Activated B cell treated with CpG ODN at 0.5 μM for 24 hours (primary cell): ENCODE data around the gene ZNF248. TPM values are rescaled to one million over a fixed set of nuclear protein-coding genes. Genes with fewer than 3 reads are reported as not detected.

Experiments
- ATAC-seq: fragments of 200-7000 bp; cut with Tn5 transposase; one replicate; pipeline ENCODE4 v1.10.0; 2021; ENCODE audit warnings: low read depth, mild to moderate bottlenecking, moderate library complexity
- CTCF ChIA-PET: fragments of 350-600 bp; sonication (Branson Sonifier 250); formaldehyde crosslinking; loops from one replicate; lab custom pipeline; 2021; ENCODE audit warnings: antibody characterized with exemption; lab: Charles Lee
- POLR2A ChIA-PET: fragments of 350-600 bp; sonication (Branson Sonifier 250); formaldehyde crosslinking; loops from one replicate; lab custom pipeline; 2021; ENCODE audit warnings: antibody characterized with exemption; lab: Charles Lee
- DNase-seq: peaks from one replicate; pipeline ENCODE4 v3.0.0; 2022
- H3K27ac Mint-ChIP-seq: one replicate; pipeline ENCODE4 v1.8.0; 2020; ENCODE audit warnings: mixed read lengths
- H3K27me3 Mint-ChIP-seq: one replicate; pipeline ENCODE4 v1.8.0; 2021; ENCODE audit warnings: mixed read lengths
- H3K36me3 Mint-ChIP-seq: one replicate; pipeline ENCODE4 v1.8.0; 2021; ENCODE audit warnings: low read depth, mixed read lengths
- H3K4me1 Mint-ChIP-seq: one replicate; pipeline ENCODE4 v1.8.0; 2021; ENCODE audit warnings: mixed read lengths
- H3K4me3 Mint-ChIP-seq: one replicate; pipeline ENCODE4 v1.8.0; 2020; ENCODE audit warnings: mild to moderate bottlenecking, mixed read lengths
- H3K9me3 Mint-ChIP-seq: one replicate; pipeline ENCODE4 v1.8.0; 2020; ENCODE audit warnings: mixed read lengths
- intact Hi-C: fragments of 100-400 bp; cut with micrococcal nuclease; formaldehyde crosslinking; loops from one replicate; pipeline ENCODE4 v1.15.1; 2024
- total RNA-seq: library from RNA; stranded (reverse); gene quantifications from 2 replicates; pipeline ENCODE4 v1.2.3, GENCODE V29; 2022
- TF ChIP-seq, protein P1 (sequence below): fragments of 200-600 bp; IDR thresholded peaks from one replicate; pipeline ENCODE4 v1.8.0; 2022; ENCODE audit warnings: antibody characterized with exemption, mild to moderate bottlenecking

Gene ZNF248
- total RNA-seq, 1 donor from 2014 or later = 12.1 TPM

DNA sequence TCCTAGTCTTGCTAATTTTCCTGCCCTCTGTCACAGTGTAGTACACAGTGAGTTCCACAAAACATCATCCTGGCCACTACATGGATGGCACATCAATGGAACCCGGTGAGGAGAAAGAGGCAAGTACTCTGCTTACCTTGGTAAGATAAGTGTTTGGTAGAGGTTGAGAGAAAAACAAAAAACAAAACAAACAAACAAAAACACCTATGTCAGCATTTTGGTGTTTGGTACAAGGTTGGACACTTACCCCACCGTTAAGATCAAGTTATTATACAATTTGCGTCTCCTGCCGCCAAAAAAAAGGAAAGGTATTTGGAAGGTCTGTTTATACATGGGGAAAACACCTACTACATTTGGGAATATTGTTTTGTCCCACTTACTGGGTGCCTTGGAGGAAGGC, 72.7 kb downstream of the ZNF248 start:
- no peak for ATAC-seq
- intact Hi-C loops = no loop called here
- Mint-ChIP-seq H3K4me3 (no peak overlapping the region), H3K36me3 (peaks cover 5% of the 10 kb centered on the region), H3K27ac (no peak overlapping the region), H3K27me3 (no peaks in the 10 kb centered on the region), H3K9me3 (peaks cover 10% of the 10 kb centered on the region), H3K4me1 (no peaks in the 10 kb centered on the region)
- ChIA-PET POLR2A (no interaction called here), CTCF (no interaction called here)
- TF ChIP-seq, protein P1, sequence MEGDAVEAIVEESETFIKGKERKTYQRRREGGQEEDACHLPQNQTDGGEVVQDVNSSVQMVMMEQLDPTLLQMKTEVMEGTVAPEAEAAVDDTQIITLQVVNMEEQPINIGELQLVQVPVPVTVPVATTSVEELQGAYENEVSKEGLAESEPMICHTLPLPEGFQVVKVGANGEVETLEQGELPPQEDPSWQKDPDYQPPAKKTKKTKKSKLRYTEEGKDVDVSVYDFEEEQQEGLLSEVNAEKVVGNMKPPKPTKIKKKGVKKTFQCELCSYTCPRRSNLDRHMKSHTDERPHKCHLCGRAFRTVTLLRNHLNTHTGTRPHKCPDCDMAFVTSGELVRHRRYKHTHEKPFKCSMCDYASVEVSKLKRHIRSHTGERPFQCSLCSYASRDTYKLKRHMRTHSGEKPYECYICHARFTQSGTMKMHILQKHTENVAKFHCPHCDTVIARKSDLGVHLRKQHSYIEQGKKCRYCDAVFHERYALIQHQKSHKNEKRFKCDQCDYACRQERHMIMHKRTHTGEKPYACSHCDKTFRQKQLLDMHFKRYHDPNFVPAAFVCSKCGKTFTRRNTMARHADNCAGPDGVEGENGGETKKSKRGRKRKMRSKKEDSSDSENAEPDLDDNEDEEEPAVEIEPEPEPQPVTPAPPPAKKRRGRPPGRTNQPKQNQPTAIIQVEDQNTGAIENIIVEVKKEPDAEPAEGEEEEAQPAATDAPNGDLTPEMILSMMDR = no peak
- no peak for DNase-seq

DNA sequence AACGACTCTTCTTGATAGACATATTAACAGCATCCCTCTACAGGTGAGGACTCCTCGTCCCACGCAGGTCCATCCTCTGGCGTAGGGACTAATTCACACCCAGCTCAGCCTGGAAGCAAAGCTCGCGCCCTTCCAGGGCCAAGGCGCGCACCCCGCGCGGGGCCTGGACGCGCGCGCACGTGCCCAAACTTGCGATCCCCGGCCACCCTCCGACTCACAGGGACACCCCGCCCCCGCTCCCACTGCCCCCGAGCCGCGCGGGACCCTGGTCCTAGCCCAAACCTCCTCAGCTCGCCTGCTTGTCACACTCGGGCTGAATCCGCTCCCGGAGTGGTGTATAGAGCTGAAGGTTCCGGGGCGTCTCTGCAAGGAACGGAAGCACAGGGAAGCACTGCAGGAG, 76.9 kb downstream of the ZNF248 start:
- Mint-ChIP-seq H3K4me1 (no peaks in the 10 kb centered on the region), H3K4me3 (no peak overlapping the region), H3K9me3 (peaks cover 4% of the 10 kb centered on the region), H3K36me3 (no peaks in the 10 kb centered on the region), H3K27ac (no peak overlapping the region), H3K27me3 (no peaks in the 10 kb centered on the region)
- ATAC-seq (no peak), DNase-seq (no peak)
- intact Hi-C loops = no loop called here
- CTCF ChIA-PET = no interaction called here
- POLR2A ChIA-PET = no interaction called here
- TF ChIP-seq, protein P1 = no peak

DNA sequence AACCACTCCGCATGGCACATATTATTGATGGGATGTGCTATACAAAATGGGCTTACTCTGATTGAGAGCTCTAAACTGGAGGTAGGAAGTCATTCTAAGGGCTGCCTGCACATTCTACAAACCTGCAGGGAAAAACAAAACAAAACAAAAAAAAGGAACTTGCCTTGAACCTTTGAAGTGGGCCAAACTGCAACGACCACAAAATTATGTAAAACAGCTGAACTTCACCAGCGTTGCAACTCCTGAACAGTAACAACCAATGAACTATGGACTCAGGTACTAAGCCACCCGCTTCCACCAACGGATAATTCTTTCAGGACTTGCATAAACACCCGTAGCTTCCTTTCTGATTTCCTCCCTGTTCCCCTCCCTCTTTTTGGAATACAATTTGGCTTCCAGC, 80.4 kb downstream of the ZNF248 start:
- peaks cover 4% of the 10 kb centered on the region for H3K9me3 Mint-ChIP-seq
- intact Hi-C loops = no loop called here
- CTCF ChIA-PET = no interaction called here
- H3K4me3 Mint-ChIP-seq = no peak overlapping the region
- POLR2A ChIA-PET = no interaction called here
- DNase-seq = no peak
- ATAC-seq = no peak
- H3K4me1 Mint-ChIP-seq = no peaks in the 10 kb centered on the region
- TF ChIP-seq, protein P1 = no peak
- no peaks in the 10 kb centered on the region for H3K27me3 Mint-ChIP-seq
- H3K27ac Mint-ChIP-seq = no peak overlapping the region
- H3K36me3 Mint-ChIP-seq = no peaks in the 10 kb centered on the region

DNA sequence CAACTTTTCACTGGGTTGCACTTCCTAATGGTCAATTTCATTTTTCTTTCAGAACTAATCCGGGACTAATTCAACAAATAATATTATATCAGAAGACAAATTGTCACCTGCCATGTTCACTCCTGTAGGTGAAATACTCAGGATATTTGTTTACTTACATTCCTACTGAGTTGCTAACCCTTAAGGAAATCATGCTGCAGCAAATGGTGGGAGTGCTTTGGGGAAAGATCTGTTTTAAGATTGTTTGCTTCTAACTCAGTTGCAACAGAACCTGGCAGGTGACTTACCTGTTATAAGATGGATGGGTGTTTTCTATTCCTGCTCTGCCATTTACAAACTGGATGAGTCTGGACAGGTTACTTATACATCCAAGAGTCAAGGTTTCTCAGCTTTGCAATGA, 81.8 kb downstream of the ZNF248 start:
- Mint-ChIP-seq H3K9me3 (peaks cover 4% of the 10 kb centered on the region), H3K27ac (no peak overlapping the region), H3K4me1 (no peaks in the 10 kb centered on the region), H3K4me3 (no peak overlapping the region), H3K36me3 (no peaks in the 10 kb centered on the region), H3K27me3 (no peaks in the 10 kb centered on the region)
- ATAC-seq = no peak
- TF ChIP-seq, protein P1 = no peak
- ChIA-PET POLR2A (no interaction called here), CTCF (no interaction called here)
- no peak for DNase-seq
- intact Hi-C loops = no loop called here

DNA sequence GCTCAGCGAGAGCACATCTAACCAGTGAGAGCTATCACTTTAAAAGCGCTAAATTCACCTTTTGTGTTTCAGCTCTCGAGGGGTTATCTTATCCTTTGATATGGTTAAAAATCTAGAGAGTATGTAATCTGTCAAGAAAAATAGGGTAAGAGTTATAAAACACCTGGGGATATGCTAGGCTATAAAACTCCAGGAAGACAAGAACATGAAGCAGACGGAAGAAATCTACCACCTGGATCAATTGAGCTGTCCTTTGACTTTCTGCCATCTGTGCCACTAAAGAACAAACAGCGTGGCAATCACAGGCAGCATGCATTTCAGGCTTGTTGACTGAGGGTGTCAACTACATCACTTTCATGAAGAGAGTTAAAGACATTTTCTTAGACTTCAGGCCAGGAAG, 83.1 kb downstream of the ZNF248 start:
- no peaks in the 10 kb centered on the region for H3K36me3 Mint-ChIP-seq
- no peak overlapping the region for H3K4me3 Mint-ChIP-seq
- H3K27me3 Mint-ChIP-seq = no peaks in the 10 kb centered on the region
- DNase-seq (no peak), ATAC-seq (no peak)
- TF ChIP-seq, protein P1 = no peak
- ChIA-PET CTCF (no interaction called here), POLR2A (no interaction called here)
- intact Hi-C loops = no loop called here
- no peak overlapping the region for H3K27ac Mint-ChIP-seq
- no peaks in the 10 kb centered on the region for H3K4me1 Mint-ChIP-seq
- peaks cover 4% of the 10 kb centered on the region for H3K9me3 Mint-ChIP-seq
